ENCODE measurements around the gene KCNE2. TPM values are rescaled to one million over a fixed set of nuclear protein-coding genes. Genes with fewer than 3 reads are reported as not detected.

KCNE2 gene
- total RNA-seq, 1 donor, result not detected

- Histone ChIP-seq H4K20me1 (ENCODE audit: insufficient read depth, low read length) (no peaks in the 10 kb centered on the region), H3K27ac (ENCODE audit: low read depth, low read length) (no peak overlapping the region)
- TF ChIP-seq CTCF (IDR thresholded peaks at IDR 0.05; ENCODE audit: extremely low read depth, low read depth, low read length), result no peak
Measured at GRCh38 chr21:34331726-34332125, 32.1 kb upstream of the KCNE2 start.

GRCh38 chr21:34332347-34332746 is 31.5 kb upstream of the KCNE2 start:
- TF ChIP-seq CTCF (IDR thresholded peaks at IDR 0.05; ENCODE audit: extremely low read depth, low read depth, low read length), result no peak
- Histone ChIP-seq H4K20me1 (ENCODE audit: insufficient read depth, low read length) (no peaks in the 10 kb centered on the region), H3K9me3 (ENCODE audit: low read depth, low read length) (no peaks in the 10 kb centered on the region), H3K36me3 (ENCODE audit: insufficient read depth, low read length) (no peaks in the 10 kb centered on the region), H3K27me3 (ENCODE audit: insufficient read depth, low read length) (peaks cover under 1% of the 10 kb centered on the region), H3K79me2 (ENCODE audit: insufficient read depth, low read length) (no peaks in the 10 kb centered on the region), H3K27ac (ENCODE audit: low read depth, low read length) (no peak overlapping the region), H2AFZ (ENCODE audit: low read length) (no peak overlapping the region), H3K4me3 (ENCODE audit: insufficient read depth, low read length) (no peak overlapping the region), H3K4me1 (ENCODE audit: insufficient read depth, low read length) (peaks cover 24% of the 10 kb centered on the region), H3K4me2 (ENCODE audit: insufficient read depth, low read length) (no peak overlapping the region)
- DNase-seq (ENCODE audit: insufficient read length, low spot score, missing footprints), result no peak

More at GRCh38 chr21:34331726-34332125, 32.1 kb upstream of the KCNE2 start:
- no peak overlapping the region for H3K4me3 ChIP-seq (ENCODE audit: insufficient read depth, low read length)
- DNase-seq (ENCODE audit: insufficient read length, low spot score, missing footprints), result no peak
- H3K4me2 ChIP-seq (ENCODE audit: insufficient read depth, low read length), result no peak overlapping the region
- H3K36me3 ChIP-seq (ENCODE audit: insufficient read depth, low read length), result no peaks in the 10 kb centered on the region
- H3K9me3 ChIP-seq (ENCODE audit: low read depth, low read length), result no peaks in the 10 kb centered on the region
- no peak overlapping the region for H2AFZ ChIP-seq (ENCODE audit: low read length)
- H3K27me3 ChIP-seq (ENCODE audit: insufficient read depth, low read length), result peaks cover 6% of the 10 kb centered on the region
- H3K4me1 ChIP-seq (ENCODE audit: insufficient read depth, low read length), result peaks cover 18% of the 10 kb centered on the region
- H3K79me2 ChIP-seq (ENCODE audit: insufficient read depth, low read length), result no peaks in the 10 kb centered on the region

GRCh38 chr21:34333121-34333739 is 30.6 kb upstream of the KCNE2 start:
- Histone ChIP-seq H3K4me2 (ENCODE audit: insufficient read depth, low read length) (peak overlapping the region; percentile 68), H2AFZ (ENCODE audit: low read length) (peak overlapping the region; percentile 48)

More at GRCh38 chr21:34333121-34333739, 30.6 kb upstream of the KCNE2 start:
- Histone ChIP-seq H3K79me2 (ENCODE audit: insufficient read depth, low read length) (no peaks in the 10 kb centered on the region), H4K20me1 (ENCODE audit: insufficient read depth, low read length) (no peaks in the 10 kb centered on the region), H3K4me1 (ENCODE audit: insufficient read depth, low read length) (peaks cover 29% of the 10 kb centered on the region), H3K27me3 (ENCODE audit: insufficient read depth, low read length) (no peaks in the 10 kb centered on the region), H3K36me3 (ENCODE audit: insufficient read depth, low read length) (no peaks in the 10 kb centered on the region), H3K4me3 (ENCODE audit: insufficient read depth, low read length) (peak overlapping the region; percentile 31), H3K9me3 (ENCODE audit: low read depth, low read length) (no peaks in the 10 kb centered on the region), H3K27ac (ENCODE audit: low read depth, low read length) (no peak overlapping the region)
- TF ChIP-seq CTCF (IDR thresholded peaks at IDR 0.05; ENCODE audit: extremely low read depth, low read depth, low read length), result no peak
- peak; percentile 77 for DNase-seq (ENCODE audit: insufficient read length, low spot score, missing footprints)

Data from osteoblast (primary cell).